Psoas muscle (tissue), 8 donors: ENCODE data around the gene LRG1. TPM values are rescaled to one million over a fixed set of nuclear protein-coding genes. Genes with fewer than 3 reads are reported as not detected.
A peak's percentile ranks its signal among the peaks of the same experiment; 100 is the strongest.

Experiments used
- ATAC-seq, 4 donors: fragments of 200-7000 bp; cut with Tn5 transposase; one replicate each; pipeline ENCODE4 v1.9.1; 2020; ENCODE audit warnings: moderate library complexity in 3 of 4, mild to moderate bottlenecking in 2 of 4
- DNase-seq, 2 donors: peaks; one replicate each; pipeline ENCODE4 v3.0.0-alpha.2; 2020
- H3K27ac ChIP-seq: fragments of 200-600 bp; one replicate; pipeline ENCODE4 v1.8.0; 2022
- H3K27me3 ChIP-seq, 3 donors: fragments of 200-600 bp in 1 of 3; one replicate each; pipeline versions ENCODE4 v1.6.1 to v1.8.0; 2013 to 2022; ENCODE audit warnings: low read length in 2 of 3, mild to moderate bottlenecking in 2 of 3, moderate library complexity in 1 of 3; ENCODE audit not compliant: insufficient read depth in 3 of 3
- H3K36me3 ChIP-seq, 2 donors: fragments of 200-600 bp in 1 of 2; one replicate each; pipeline versions ENCODE4 v1.6.1 to v1.8.0; 2013 to 2022; ENCODE audit warnings: low read depth in 1 of 2, mild to moderate bottlenecking in 1 of 2, moderate library complexity in 1 of 2; ENCODE audit not compliant: insufficient read depth in 1 of 2
- H3K4me1 ChIP-seq: fragments of 200-600 bp; one replicate; pipeline ENCODE4 v1.8.0; 2022
- H3K4me3 ChIP-seq: fragments of 200-600 bp; one replicate; pipeline ENCODE4 v1.8.0; 2022; ENCODE audit warnings: mild to moderate bottlenecking
- H3K9me3 ChIP-seq: fragments of 200-600 bp; one replicate; pipeline ENCODE4 v1.8.0; 2022
- WGBS, 3 donors: extraction: QIAGEN DNeasy Blood & Tissue Kit; methylation state at CpG; one replicate each; pipeline versions ENCODE4 v1.1.6 to v1.1.7; 2013; 5-methylcytosine and 5-hydroxymethylcytosine counted together
- intact Hi-C, 2 donors: fragments of 100-400 bp; cut with DNase I; formaldehyde crosslinking; loops; one replicate each; pipeline versions ENCODE4 v1.11.0 to v1.14.2; 2022
- polyA plus RNA-seq, 3 donors: library from polyadenylated mRNA; stranded (reverse); fragments of 200-250 nt; gene quantifications; one replicate each; pipeline ENCODE4 v1.2.3, GENCODE V29; 2013
- total RNA-seq, 4 donors: library from RNA; stranded (reverse); fragmentation: NEBNext Ultra II Directional in 2 of 4; extraction: Animal tissue kit (Norgen Biotek cat#: 25700) in 2 of 4; gene quantifications; one replicate each; pipeline versions ENCODE4 v1.2.1 to v1.2.4, GENCODE V29; 2021 to 2023
- TF ChIP-seq, protein P1 (sequence below): fragments of 200-600 bp; IDR thresholded peaks from one replicate; pipeline ENCODE4 v1.8.0; 2022; ENCODE audit warnings: antibody characterized with exemption
- donor health status: healthy with polysubstance abuse.
- donor health status: DM: no; HTN: no; CAD: no; lungs with moderate emphysema.
- donor health status: Bipolar disorder and iron deficiency.
- donor health status: healthy.
- donor health status: DM: yes; HTN: yes; CAD: no.
- donor health status: DM: no; HTN: no; CAD: no.
- donor health status: DM: no; HTN: no; CAD: no.
- donor health status: DM: yes; HTN: yes; CAD: no.

The LRG1 gene
- total and polyA plus RNA-seq, 7 donors = 0.09 to 1.8 (median 0.42) TPM; not detected in 1

DNA sequence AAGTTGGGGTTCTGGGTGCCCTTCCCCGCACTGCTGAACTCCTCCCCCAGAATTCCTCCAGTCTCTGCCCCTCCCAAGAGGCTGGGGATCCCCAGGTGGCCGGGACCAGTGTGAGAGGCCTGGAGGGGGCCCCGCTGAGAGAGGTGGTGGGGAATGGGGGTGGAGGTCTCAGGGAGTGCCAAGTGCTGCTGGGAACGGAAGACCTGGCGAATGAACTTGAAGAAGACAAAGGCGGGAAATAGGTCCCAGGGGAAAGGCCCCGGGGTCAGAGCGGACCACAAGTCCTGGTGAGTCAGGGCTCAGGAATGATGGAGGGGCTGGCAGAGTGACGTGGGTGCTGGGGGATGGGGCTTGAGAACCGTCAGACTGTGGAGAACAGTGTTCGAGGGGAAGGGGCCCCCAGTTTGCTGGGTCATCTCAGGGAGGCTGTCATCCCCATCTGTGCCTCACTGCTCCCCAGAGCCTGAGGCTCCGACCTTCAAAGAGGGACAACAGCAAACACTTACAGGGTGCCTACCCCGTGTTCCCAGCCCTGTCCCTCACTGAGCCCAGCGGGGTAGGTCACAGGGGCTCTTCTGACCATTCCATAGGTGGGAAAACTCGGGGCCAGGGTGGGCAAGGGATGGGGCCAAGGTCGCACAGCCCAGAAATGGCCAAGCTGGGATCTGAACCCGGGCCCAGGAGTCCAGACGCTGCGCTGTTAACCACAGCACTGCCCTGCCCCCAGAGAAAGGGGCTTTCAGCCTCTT lies 35.6 kb upstream of the LRG1 start:
- intact Hi-C loops = loop anchor here (2.0 to 5.0 kb wide), 3 partner anchors 57 to 137 kb away; no protein-coding TSS in a partner anchor
- ATAC-seq (peak; percentile 61 to 70 (median 66)), DNase-seq (peak; percentile 64 to 79)
- H3K4me3 ChIP-seq = no peak overlapping the region
- H3K4me1 ChIP-seq = no peaks in the 10 kb centered on the region
- TF ChIP-seq, protein P1, sequence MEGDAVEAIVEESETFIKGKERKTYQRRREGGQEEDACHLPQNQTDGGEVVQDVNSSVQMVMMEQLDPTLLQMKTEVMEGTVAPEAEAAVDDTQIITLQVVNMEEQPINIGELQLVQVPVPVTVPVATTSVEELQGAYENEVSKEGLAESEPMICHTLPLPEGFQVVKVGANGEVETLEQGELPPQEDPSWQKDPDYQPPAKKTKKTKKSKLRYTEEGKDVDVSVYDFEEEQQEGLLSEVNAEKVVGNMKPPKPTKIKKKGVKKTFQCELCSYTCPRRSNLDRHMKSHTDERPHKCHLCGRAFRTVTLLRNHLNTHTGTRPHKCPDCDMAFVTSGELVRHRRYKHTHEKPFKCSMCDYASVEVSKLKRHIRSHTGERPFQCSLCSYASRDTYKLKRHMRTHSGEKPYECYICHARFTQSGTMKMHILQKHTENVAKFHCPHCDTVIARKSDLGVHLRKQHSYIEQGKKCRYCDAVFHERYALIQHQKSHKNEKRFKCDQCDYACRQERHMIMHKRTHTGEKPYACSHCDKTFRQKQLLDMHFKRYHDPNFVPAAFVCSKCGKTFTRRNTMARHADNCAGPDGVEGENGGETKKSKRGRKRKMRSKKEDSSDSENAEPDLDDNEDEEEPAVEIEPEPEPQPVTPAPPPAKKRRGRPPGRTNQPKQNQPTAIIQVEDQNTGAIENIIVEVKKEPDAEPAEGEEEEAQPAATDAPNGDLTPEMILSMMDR = no peak
- H3K27me3 ChIP-seq = peaks cover 0 to 16% (median 5%) of the 10 kb centered on the region in 3 donors
- WGBS, 3 donors = 28 to 43% (median 37%) methylated on average over 19 of the region's 19 CpGs
- peak overlapping the region; percentile 69 for H3K27ac ChIP-seq
- H3K36me3 ChIP-seq = no peaks in the 10 kb centered on the region
- H3K9me3 ChIP-seq = no peaks in the 10 kb centered on the region

DNA sequence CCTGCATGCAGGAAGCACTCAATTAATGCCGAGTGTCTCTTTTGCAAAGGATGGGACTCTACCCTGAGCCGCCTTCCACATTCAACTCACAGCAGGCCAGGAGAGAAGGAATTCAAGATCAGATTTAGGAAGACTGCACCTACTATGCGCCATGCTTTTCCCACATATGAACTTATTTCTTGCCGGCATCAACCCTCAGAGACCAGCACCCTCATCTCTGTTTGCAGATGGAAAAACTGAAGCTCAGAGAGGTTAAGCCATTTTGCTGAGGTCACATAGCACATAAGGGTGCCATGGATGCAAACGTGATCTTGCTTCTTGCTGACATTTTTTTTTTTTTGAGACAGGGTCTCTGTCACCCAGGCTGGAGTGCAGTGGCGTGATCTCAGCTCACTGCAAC lies 33.8 kb upstream of the LRG1 start:
- no peak for DNase-seq
- ATAC-seq = no peak
- H3K4me3 ChIP-seq = no peak overlapping the region
- WGBS, 3 donors = 82 to 88% (median 83%) methylated on average over 6 of the region's 6 CpGs
- no peaks in the 10 kb centered on the region for H3K4me1 ChIP-seq
- peaks cover 0 to under 1% (median 0%) of the 10 kb centered on the region in 3 donors for H3K27me3 ChIP-seq
- TF ChIP-seq, protein P1 = no peak
- intact Hi-C loops = no loop called here
- peak overlapping the region; percentile 60 for H3K27ac ChIP-seq
- no peaks in the 10 kb centered on the region for H3K36me3 ChIP-seq
- H3K9me3 ChIP-seq = no peaks in the 10 kb centered on the region

DNA sequence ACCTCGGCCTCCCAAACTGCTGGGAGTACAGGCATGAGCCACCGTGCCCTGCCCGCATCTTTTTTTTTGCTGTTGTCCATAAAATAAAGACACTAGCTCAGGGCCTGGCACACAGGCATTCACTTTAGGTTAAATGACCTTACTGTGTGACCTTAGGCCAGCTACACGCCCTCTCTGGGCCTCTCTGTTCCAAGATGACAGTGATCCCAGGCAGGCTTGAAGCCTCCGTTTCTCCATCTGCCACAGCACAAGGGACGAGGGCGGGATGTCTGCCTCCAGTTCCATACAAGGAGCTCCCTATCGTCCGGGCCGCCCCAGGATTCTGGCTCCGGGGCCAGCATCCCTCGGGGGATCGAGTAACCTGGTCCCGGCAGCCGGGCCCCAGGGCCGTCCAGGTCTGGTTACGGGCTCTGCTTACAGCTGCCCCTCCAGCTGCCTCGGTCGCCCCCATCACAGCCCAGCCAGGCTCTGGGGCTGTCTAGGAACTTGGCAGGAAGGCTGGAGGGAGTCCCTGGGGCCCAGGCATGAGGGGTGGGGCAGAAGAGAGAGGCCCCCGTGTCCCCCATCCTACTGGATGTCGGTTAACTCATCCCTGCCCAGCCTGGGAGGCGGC lies 31.6 kb upstream of the LRG1 start:
- H3K27me3 ChIP-seq = no peaks in the 10 kb centered on the region
- H3K9me3 ChIP-seq = no peaks in the 10 kb centered on the region
- no peak overlapping the region for H3K4me3 ChIP-seq
- no peak for ATAC-seq
- no peaks in the 10 kb centered on the region for H3K4me1 ChIP-seq
- WGBS, 3 donors = 24 to 31% (median 29%) methylated on average over 20 to 22 of the region's 22 CpGs
- TF ChIP-seq, protein P1 = no peak
- no peaks in the 10 kb centered on the region for H3K36me3 ChIP-seq
- H3K27ac ChIP-seq = no peak overlapping the region
- intact Hi-C loops = no loop called here
- DNase-seq = no peak

DNA sequence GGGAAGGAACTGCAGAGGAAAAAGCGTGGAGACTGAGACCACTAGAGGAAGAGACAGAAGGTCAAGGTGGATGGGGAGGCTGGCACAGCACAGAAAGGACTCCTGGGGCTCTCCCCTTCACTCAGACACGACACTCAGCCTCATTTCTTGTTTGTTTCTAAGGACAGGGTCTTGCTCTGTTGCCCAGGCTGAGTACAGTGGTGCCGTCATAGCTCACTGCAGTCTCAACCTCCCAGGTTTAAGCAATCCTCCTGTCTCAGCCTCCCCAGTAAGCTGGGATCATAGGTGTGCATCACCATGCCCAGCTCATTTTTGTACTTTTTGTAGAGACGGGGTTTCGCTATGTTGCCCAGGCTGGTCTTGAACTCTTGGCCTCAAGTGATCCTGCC lies 31.1 kb upstream of the LRG1 start:
- Histone ChIP-seq H3K36me3 (no peaks in the 10 kb centered on the region), H3K27ac (no peak overlapping the region), H3K4me3 (no peak overlapping the region), H3K27me3 (no peaks in the 10 kb centered on the region), H3K9me3 (no peaks in the 10 kb centered on the region), H3K4me1 (no peaks in the 10 kb centered on the region)
- 89 to 90% (median 90%) methylated on average over 5 of the region's 5 CpGs for WGBS, 3 donors
- TF ChIP-seq, protein P1 = no peak
- ATAC-seq (no peak), DNase-seq (no peak)
- intact Hi-C loops = no loop called here
